Measurements from ENCODE around the gene CS.
"Not testable (repeated sequence)": the region's sequence is repeated elsewhere in the genome, so short reads cannot be mapped to it uniquely, and the experiment has no call there.

Gene CS

GRCh38 chr12:56274299-56274698, 25.8 kb downstream of the CS start:
- DNase-seq: no peak

- not testable (repeated sequence) for DNase-seq
These were observed 27.7 kb downstream of the CS start for GRCh38 chr12:56272468-56272867.

GRCh38 chr12:56271031-56271430, 29.1 kb downstream of the CS start:
- DNase-seq: peak; percentile 20

- no peak for DNase-seq
These were observed 32.6 kb downstream of the CS start for GRCh38 chr12:56267443-56268071.

- peak; percentile 93 for DNase-seq
These were observed 33.3 kb downstream of the CS start, which contains the start of gene COQ10A for GRCh38 chr12:56266693-56267442. Gene COQ10A, plus strand, starts transcription at chr12:56266942. Its CDS starts 177 bp downstream, at chr12:56267119.

- not testable (repeated sequence) for DNase-seq
These were observed 34.0 kb downstream of the CS start for GRCh38 chr12:56266068-56266692.

GRCh38 chr12:56262955-56263354, 37.2 kb downstream of the CS start:
- DNase-seq: peak; percentile 14

GRCh38 chr12:56261503-56262232, 38.5 kb downstream of the CS start:
- no peak for DNase-seq

GRCh38 chr12:56260921-56261320, 39.2 kb downstream of the CS start:
- no peak for DNase-seq

- no peak for DNase-seq
These were observed 39.8 kb downstream of the CS start for GRCh38 chr12:56260380-56260779.

- DNase-seq: no peak
These were observed 41.3 kb downstream of the CS start for GRCh38 chr12:56258820-56259183.

- DNase-seq: peak; percentile 77
These were observed 41.9 kb downstream of the CS start, which contains the start of gene ANKRD52 for GRCh38 chr12:56258068-56258819. Gene ANKRD52, minus strand, starts transcription at chr12:56258384. Its CDS starts 115 bp downstream, at chr12:56258269.

- DNase-seq: no peak
These were observed 42.6 kb downstream of the CS start for GRCh38 chr12:56257491-56258067.

- DNase-seq: no peak
These were observed 43.1 kb downstream of the CS start for GRCh38 chr12:56257071-56257470.

- DNase-seq: no peak
These were observed 43.7 kb downstream of the CS start for GRCh38 chr12:56256326-56256960.

- no peak for DNase-seq
These were observed 44.5 kb downstream of the CS start for GRCh38 chr12:56255671-56256070.

- DNase-seq: no peak
These were observed 47.0 kb downstream of the CS start for GRCh38 chr12:56253091-56253490.

- DNase-seq: no peak
These were observed 47.5 kb downstream of the CS start for GRCh38 chr12:56252649-56253048.

- no peak for DNase-seq
These were observed 51.4 kb downstream of the CS start for GRCh38 chr12:56248711-56249110.

- no peak for DNase-seq
These were observed 52.2 kb downstream of the CS start for GRCh38 chr12:56247923-56248322.

GRCh38 chr12:56244494-56244893, 55.6 kb downstream of the CS start:
- DNase-seq: no peak
